CD4-positive, alpha-beta T cell treated with Interleukin-15 for 1 hour (primary cell): ENCODE data around the gene SRGAP3.

Experiments
- DNase-seq: peaks from one replicate; pipeline ENCODE4 v3.0.0-alpha.2; 2020

Gene SRGAP3

GRCh38 chr3:9137676-9138075 is 111.8 kb downstream of the SRGAP3 start:
- DNase-seq = no peak

- DNase-seq = no peak
These were observed 112.5 kb downstream of the SRGAP3 start for GRCh38 chr3:9136746-9137465.

DNA sequence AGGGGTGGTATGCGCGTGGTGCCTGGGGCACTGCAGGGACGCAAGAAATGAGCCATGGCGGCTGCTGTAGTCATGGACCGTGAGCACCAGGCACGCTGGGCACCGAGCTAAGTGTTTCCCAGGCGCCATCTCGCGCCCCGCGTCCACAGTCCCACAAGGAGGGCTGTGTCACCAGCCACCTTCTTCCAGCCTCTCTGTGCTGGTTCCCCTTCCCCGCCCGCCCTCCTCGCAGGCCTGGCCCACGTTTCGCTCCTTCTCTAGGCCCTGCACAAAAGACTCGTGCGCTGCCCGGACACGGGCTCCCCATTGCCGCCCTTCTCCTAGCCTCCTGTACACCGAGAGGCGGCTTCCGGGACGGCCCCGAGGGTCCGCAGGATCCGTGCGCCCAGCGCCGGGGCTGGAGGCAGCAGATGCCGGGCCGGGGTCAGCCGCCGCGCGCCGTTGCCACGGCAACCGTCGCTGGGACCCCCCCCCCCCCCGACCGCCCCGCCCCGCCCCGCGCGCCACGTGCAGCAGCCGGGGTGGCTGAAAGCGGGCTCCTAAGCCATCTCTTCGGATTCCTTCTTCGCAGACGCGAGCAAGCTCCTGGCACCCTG is 113.4 kb downstream of the SRGAP3 start:
- no peak for DNase-seq

DNA sequence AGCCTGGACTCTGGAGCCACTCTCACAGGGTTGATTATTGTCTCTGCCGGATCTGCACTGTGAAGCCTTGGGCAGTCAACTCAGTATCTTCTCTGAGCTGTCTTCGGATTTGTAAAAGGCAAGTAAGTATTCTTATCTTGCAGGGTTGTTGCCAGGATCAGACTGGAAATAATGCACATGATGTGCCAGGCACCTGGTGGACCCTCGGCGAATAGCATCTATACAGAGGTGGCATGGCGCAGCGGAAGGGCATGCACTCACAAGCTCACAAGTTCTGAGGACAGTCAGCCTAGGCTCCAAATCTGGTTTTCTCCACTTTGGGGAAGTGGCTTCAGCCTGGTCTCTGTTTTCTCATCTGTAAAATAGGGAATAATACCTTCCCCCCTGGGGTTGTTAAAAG is 113.9 kb downstream of the SRGAP3 start:
- DNase-seq = no peak

GRCh38 chr3:9133656-9134055 is 115.8 kb downstream of the SRGAP3 start:
- no peak for DNase-seq

DNA sequence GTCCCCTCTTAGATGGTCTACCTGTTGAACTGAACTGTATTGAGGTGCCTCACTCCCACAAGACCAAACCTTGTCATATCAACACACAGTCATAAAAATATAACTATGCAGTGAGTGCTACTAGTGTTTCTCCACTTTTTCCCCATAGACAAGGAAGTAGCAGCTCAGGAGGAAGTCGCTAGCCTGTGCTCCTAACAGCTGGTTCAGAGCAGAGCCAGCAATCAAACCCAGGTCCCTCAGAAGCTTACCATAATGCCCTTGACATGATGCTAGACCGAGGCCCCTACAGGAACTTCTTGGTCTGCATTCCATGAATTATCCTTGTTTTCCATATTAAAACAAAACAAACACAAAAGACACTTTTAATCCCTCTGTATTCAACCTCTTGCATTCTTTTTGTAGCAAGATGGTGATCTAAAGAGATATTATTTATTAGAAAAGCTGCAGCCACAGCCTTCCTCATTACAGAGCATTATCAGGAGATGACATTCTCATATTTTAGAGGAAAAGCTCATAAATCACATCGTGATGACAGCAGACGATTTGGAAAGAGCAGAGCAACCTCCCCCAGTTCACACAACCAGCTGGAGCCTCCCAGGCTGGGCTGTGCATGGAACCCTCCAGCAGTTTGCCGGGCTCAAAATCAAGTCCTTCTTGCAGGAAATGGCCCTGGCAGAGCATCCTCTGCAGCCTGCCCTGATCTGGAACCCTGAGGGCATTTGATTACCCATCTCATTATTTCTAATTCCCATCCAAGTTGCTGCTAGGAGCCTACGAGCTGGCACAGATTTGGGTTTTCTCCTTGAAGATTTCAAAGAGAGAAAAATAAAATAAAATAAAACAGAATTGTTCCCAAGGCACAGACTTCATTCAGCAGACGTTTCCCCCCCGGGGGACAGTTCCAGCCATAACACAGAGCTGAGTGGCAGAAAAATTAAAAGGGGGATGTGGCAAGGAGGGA is 118.8 kb downstream of the SRGAP3 start:
- no peak for DNase-seq

DNA sequence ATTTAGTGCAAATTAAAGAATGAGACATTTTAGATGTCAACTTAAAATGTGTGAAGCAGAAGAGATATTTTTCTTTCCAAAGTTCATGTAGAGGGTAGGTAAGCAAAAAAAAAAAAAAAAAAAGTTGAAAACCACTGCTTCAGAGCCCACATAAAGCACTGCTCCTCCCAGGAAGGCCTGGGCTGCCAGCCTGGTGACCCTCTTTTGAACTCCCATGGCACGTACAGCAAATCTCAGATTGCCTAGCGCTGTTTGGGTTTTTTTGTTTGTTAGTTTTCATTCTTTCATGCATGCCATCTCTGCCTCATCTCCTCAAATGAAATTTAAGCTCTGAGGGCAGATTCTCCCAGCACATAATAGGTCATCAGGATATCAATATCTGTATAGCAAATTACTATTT is 120.1 kb downstream of the SRGAP3 start:
- DNase-seq = no peak

- no peak for DNase-seq
These were observed 124.0 kb downstream of the SRGAP3 start for GRCh38 chr3:9125278-9125951.

GRCh38 chr3:9124730-9125129 is 124.7 kb downstream of the SRGAP3 start:
- DNase-seq = no peak

DNA sequence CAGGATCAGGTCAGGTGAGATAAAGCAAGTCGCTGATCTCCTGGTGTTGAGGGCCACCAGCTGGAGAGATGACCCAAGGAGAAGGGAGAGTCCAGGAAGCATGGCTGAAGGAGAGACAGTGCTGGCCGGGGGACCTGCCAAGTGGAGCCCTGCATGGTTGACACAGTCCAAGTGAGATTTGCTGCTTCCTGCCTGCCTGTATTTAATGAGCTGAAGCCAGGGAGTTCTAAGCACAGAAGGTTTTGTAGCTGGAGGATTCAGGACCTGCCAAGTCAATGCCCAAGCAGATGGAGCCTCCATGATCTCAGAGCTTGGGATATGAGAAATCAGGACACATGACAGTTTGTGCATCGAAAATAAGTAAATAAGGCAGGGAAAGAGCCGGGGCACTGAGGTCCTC is 125.6 kb downstream of the SRGAP3 start:
- DNase-seq = no peak

DNA sequence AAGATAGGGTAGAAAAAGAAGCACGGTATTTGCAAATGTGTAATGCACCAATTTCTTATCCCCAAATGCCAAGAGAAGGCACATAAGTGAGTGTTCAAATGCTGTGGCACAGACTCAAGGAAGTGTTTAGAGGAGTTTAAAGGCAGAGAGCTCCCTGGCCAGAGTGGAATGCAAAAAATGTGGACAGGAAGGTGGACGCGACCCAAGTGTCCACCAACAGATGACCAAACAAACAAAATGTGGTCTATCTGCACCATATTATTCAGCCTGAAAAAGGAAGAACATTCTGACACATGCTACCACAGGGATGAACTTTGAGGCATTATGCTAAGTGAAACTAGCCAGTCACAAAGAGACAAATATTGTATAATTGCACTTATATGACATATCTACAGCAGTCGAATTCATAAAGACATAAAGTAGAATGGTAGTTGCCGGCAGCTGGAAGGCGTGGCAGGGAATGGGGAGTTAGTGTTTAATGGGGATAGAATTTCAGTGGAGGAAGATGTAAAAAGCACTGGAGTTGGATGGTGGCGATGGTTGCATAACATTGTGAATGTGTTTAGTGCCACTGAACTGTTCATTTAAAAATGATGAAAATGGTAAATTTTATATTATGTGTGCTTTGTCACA is 126.6 kb downstream of the SRGAP3 start:
- no peak for DNase-seq

GRCh38 chr3:9121366-9122001 is 128.0 kb downstream of the SRGAP3 start:
- DNase-seq = no peak

DNA sequence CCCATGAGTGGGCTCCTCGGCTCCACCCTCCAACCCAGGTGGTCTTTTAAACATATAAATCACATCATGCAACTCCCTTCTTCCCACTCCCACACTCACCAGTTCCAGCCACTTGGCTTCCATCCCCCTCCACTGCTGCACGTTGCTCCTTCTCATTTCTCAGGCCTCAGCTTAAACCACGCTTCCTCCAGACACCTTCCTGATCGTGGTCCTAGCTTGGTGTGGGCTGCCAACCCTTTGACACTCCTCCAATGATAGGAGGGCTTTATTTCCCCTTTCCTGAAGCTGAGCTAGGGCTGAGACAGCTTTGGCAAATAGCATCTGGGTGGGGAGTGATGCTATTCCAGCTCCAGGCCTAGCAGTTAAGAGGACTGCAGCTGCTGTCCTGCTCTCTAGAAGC is 130.1 kb downstream of the SRGAP3 start:
- no peak for DNase-seq

DNA sequence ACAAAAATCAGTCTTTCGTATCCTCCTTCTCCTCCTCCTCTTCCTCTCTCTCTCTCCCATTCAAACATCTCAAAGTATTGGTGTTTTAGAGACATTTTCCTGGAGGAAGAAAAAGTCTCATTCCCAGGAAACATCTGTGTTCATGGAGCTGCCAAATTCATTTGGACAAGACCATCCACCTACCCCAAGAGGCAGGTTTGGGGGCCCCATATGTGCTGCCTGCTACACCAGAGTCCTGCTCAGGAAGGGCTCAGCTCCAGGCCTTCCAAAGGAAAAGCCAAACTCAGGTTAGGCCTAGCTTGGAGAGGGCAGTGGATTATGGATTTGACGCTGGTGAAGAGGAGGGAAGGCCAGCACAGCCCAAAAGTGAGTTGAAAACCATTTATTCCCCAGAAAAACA is 131.2 kb downstream of the SRGAP3 start:
- DNase-seq = no peak

GRCh38 chr3:9117220-9117619 is 132.2 kb downstream of the SRGAP3 start:
- DNase-seq = no peak

DNA sequence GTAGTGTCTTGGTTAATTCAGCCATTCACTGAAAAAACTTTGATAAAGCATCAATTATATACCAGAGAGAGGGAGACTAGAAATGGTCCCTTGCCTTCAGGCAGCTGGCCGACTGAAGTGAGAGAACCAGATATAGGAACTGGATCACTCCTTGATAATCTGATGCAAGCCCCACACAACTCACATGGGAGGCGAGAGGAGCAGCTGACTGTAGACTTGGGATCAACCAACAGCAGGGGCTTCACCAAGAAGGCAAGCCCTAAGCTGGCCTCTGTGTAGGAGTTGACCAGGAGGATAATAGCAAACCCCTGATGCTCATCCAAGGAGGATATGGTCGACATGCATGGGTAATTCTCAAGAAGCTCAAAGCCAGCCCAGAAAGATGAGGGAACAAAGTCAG is 133.1 kb downstream of the SRGAP3 start:
- no peak for DNase-seq

GRCh38 chr3:9115336-9115735 is 134.1 kb downstream of the SRGAP3 start:
- no peak for DNase-seq

DNA sequence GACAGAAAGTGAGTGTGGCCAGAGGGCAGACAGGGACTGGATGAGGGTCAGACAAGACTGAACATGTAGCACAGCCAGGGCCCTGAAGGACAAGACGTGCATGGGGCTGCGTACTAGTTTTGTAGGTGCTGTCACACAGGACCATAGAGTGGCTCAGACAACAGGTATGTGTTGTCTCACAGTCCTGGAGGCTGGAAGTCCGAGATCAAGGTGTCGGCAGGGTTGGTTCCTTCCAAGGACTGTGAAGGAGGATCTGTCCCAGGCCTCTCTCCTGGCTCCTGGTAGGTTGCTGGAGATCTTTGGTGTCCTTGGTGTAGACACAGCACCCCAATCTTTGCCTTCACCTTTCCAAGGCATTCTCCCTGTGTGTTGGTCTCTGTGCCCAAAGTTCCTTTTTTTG is 136.4 kb downstream of the SRGAP3 start:
- DNase-seq = no peak

- DNase-seq = no peak
These were observed 137.6 kb downstream of the SRGAP3 start for GRCh38 chr3:9111866-9112265.

- no peak for DNase-seq
These were observed 138.0 kb downstream of the SRGAP3 start for GRCh38 chr3:9111417-9111816.

DNA sequence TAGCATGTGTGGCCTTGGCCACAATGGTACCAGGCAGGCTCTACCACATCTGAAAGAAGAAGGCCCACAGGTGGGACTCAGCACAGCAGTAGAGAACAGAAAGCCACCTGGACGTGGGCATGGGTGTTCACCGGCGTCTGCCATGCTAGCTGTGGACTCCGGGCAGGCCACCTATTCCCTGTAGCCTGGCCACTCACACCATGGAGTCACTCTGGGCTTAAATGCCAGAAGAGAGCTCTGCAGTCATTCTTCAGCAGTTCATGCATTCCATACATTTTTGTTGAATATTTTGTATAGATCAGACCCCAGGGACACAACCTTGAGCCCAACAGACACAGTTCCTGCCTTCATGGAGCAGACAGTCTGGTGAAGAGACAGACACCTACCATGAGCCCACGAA is 138.6 kb downstream of the SRGAP3 start:
- DNase-seq = no peak

DNA sequence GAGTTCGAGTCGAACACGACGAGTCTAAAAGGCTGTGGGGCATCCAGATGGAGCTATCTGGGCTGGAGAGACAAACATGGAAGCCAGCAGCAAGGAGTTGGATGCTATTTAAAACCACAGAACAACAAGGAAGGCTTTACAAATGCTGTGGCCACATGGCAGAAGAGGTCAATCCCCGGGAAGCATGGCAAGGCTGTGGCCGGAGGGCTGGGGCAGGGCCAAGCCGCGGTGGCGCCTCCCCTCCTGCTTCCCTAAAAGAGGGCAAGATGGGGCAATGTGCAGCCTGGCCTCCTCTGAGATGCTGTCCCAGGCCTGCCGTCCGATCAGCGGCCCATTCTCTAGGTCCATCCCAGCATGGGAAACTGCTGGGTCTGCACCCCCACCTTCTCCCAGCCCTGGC is 139.1 kb downstream of the SRGAP3 start:
- DNase-seq = no peak
